CD4-positive, alpha-beta T cell (primary cell): Measurements from ENCODE around the gene CERS4. TPM values are rescaled to one million over a fixed set of nuclear protein-coding genes. Genes with fewer than 3 reads are reported as not detected.
"Not testable (repeated sequence)": the region's sequence is repeated elsewhere in the genome, so short reads cannot be mapped to it uniquely, and the experiment has no call there.

ENCODE experiments used
- ATAC-seq: fragments of 200-7000 bp; cut with Tn5 transposase; one replicate; pipeline ENCODE4 v1.10.0; 2022; ENCODE audit warnings: mild to moderate bottlenecking; ENCODE audit not compliant: poor library complexity
- CTCF ChIA-PET: fragments of 350-600 bp; sonication (Branson Sonifier 250); formaldehyde crosslinking; loops from one replicate; lab custom pipeline; 2021; ENCODE audit warnings: antibody characterized with exemption, inconsistent platforms; lab: Charles Lee
- POLR2A ChIA-PET: fragments of 350-600 bp; sonication (Branson Sonifier 250); formaldehyde crosslinking; loops from one replicate; lab custom pipeline; 2021; ENCODE audit warnings: antibody characterized with exemption, inconsistent platforms; lab: Charles Lee
- DNase-seq, 14 experiments: peaks; one replicate each; pipeline ENCODE4 v3.0.0-alpha.2; 2013 to 2020; ENCODE audit warnings: mixed read lengths in 2 of 14
- H3K27ac ChIP-seq, 2 donors: one replicate each; pipeline versions ENCODE4 v1.5.1 to v1.7.0; 2013; ENCODE audit warnings: low read length in 2 of 2, low read depth in 1 of 2, mild to moderate bottlenecking in 1 of 2
- H3K27me3 ChIP-seq, 2 experiments: 1 replicate in 1 of 2; 2 replicates in 1 of 2; pipeline versions ENCODE4 v1.6.1 to v1.7.0; 2013; ENCODE audit warnings: low read length in 2 of 2, control low read depth in 1 of 2, mild to moderate bottlenecking in 1 of 2, moderate library complexity in 1 of 2; ENCODE audit not compliant: insufficient read depth in 2 of 2, control insufficient read depth in 1 of 2
- H3K36me3 ChIP-seq: one replicate; pipeline ENCODE4 v1.6.1; 2013; ENCODE audit warnings: low read length, control low read depth; ENCODE audit not compliant: insufficient read depth
- H3K4me1 ChIP-seq: one replicate; pipeline ENCODE4 v1.6.1; 2013; ENCODE audit warnings: low read length, control low read depth; ENCODE audit not compliant: insufficient read depth
- H3K4me3 ChIP-seq: one replicate; pipeline ENCODE4 v1.5.1; 2013; ENCODE audit warnings: mild to moderate bottlenecking, low read length, moderate library complexity
- H3K9me3 ChIP-seq, 2 experiments: 1 replicate in 1 of 2; 2 replicates in 1 of 2; pipeline versions ENCODE4 v1.6.1 to v1.7.0; 2013; ENCODE audit warnings: low read length in 2 of 2, mild to moderate bottlenecking in 2 of 2, control low read depth in 1 of 2, moderate library complexity in 1 of 2; ENCODE audit not compliant: control insufficient read depth in 1 of 2, insufficient read depth in 1 of 2
- H3K27ac Mint-ChIP-seq: one replicate; pipeline ENCODE4 v1.8.0; 2020; ENCODE audit warnings: mixed read lengths
- H3K27me3 Mint-ChIP-seq: one replicate; pipeline ENCODE4 v1.8.0; 2021; ENCODE audit warnings: mixed read lengths
- H3K36me3 Mint-ChIP-seq: one replicate; pipeline ENCODE4 v1.8.0; 2021; ENCODE audit warnings: low read depth, mixed read lengths
- H3K4me1 Mint-ChIP-seq: one replicate; pipeline ENCODE4 v1.8.0; 2021; ENCODE audit warnings: low read depth, mixed read lengths
- H3K4me3 Mint-ChIP-seq: one replicate; pipeline ENCODE4 v1.8.0; 2020; ENCODE audit warnings: mild to moderate bottlenecking, mixed read lengths
- H3K9me3 Mint-ChIP-seq: one replicate; pipeline ENCODE4 v1.8.0; 2020; ENCODE audit warnings: mixed read lengths
- CTCF ChIP-seq: fragments of 200-600 bp; IDR thresholded peaks from one replicate; pipeline ENCODE4 v1.8.0; 2022; ENCODE audit warnings: antibody characterized with exemption, mild to moderate bottlenecking
- intact Hi-C, 2 experiments: fragments of 100-400 bp; cut with DNase I in 1 of 2; cut with micrococcal nuclease in 1 of 2; formaldehyde crosslinking; loops; one replicate each; pipeline versions ENCODE4 v1.15.1 to v1.9.0; 2023 to 2025; cut with DNase I, micrococcal nuclease
- total RNA-seq, 174 experiments: library from RNA in 2 of 174; stranded (reverse) in 2 of 174; gene quantifications; one replicate each; pipeline ENCODE4 v1.2.3 and lab custom pipeline; 2021 to 2026

Gene CERS4
- total RNA-seq, 2 experiments from 2014 or later: 8.7 to 12.3 TPM

DNA sequence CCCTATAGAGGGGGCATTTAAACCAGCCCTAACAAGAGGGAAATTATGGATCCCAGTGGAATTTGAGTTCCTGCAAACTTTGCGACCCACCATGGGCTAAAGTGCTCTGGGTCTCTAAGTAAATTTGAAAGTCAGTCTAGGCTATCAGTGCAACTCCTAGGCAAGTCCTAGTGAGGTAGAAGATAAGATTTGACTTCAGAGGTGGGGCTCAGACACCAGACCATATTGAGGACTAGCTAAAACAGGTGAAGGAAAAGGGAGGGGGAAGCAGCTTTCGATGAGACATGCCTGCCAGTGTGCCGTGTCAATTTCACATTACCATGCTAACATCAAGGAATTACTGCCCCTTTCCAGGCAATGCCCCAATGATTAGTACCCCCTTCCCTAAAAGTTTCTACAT lies 60.6 kb downstream of the CERS4 start:
- intact Hi-C loops: no loop called here
- peak overlapping the region; percentile 36 to 76 for H3K27ac ChIP-seq
- no peak for TF ChIP-seq CTCF
- H3K36me3 ChIP-seq: no peaks in the 10 kb centered on the region
- Mint-ChIP-seq H3K9me3 (no peaks in the 10 kb centered on the region), H3K4me1 (peaks cover 16% of the 10 kb centered on the region), H3K4me3 (peak overlapping the region; percentile 94), H3K36me3 (no peaks in the 10 kb centered on the region), H3K27ac (peak overlapping the region; percentile 86), H3K27me3 (no peaks in the 10 kb centered on the region)
- H3K4me3 ChIP-seq: peak overlapping the region; percentile 70
- ATAC-seq: no peak
- H3K9me3 ChIP-seq: no peaks in the 10 kb centered on the region
- peaks cover 17% of the 10 kb centered on the region for H3K4me1 ChIP-seq
- ChIA-PET POLR2A (interaction anchor here (0.6 kb wide), 1 partner anchor 51 kb away, joined by 3 read pairs; the partner anchor contains the start of gene NDUFA7), CTCF (interaction anchor here (1.3 to 1.5 kb wide), 2 partner anchors 54 to 143 kb away, joined by 3 read pairs; partner anchors contain the start of gene MARCHF2)
- no peak for DNase-seq
- no peaks in the 10 kb centered on the region for H3K27me3 ChIP-seq

GRCh38 chr19:8276508-8276907 lies 67.3 kb downstream of the CERS4 start:
- H3K36me3 Mint-ChIP-seq, POLR2A ChIA-PET, DNase-seq, H3K4me1 Mint-ChIP-seq, H3K27ac Mint-ChIP-seq, ATAC-seq, H3K27me3 Mint-ChIP-seq, H3K4me3 ChIP-seq, H3K4me3 Mint-ChIP-seq, H3K9me3 Mint-ChIP-seq, H3K27me3 ChIP-seq, intact Hi-C loops, H3K9me3 ChIP-seq, H3K4me1 ChIP-seq, H3K27ac ChIP-seq, H3K36me3 ChIP-seq, CTCF ChIA-PET: not testable (repeated sequence)

GRCh38 chr19:8291337-8291736 lies 82.2 kb downstream of the CERS4 start:
- H3K36me3 ChIP-seq, H3K4me1 ChIP-seq, H3K4me1 Mint-ChIP-seq, H3K9me3 Mint-ChIP-seq, H3K4me3 ChIP-seq, H3K9me3 ChIP-seq, H3K4me3 Mint-ChIP-seq, H3K27me3 ChIP-seq, CTCF ChIA-PET, POLR2A ChIA-PET, H3K36me3 Mint-ChIP-seq, intact Hi-C loops, H3K27me3 Mint-ChIP-seq, H3K27ac Mint-ChIP-seq, H3K27ac ChIP-seq, DNase-seq: not testable (repeated sequence)
- peak; percentile 51 for ATAC-seq

DNA sequence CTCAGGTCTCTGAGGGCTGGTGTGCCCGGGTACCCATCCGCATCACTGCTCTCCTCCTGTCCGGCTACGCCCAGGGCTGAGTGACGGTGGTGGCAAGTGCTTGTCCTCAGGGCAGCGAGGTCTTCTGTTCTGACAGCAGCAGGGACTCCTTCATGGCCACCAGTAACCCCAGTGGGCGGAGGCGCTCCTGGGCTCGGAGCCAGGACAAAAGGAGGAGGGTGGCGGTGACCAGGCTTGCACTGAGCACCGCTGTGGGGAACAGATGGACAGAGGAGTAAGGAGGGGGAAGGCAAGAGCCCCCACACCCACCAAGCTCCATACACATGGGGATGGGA lies 93.2 kb downstream of the CERS4 start:
- no peak overlapping the region for H3K27ac ChIP-seq
- H3K27me3 ChIP-seq: no peaks in the 10 kb centered on the region
- no peaks in the 10 kb centered on the region for H3K27me3 Mint-ChIP-seq
- H3K4me3 ChIP-seq: no peak overlapping the region
- H3K4me1 ChIP-seq: peaks cover 21% of the 10 kb centered on the region
- H3K36me3 Mint-ChIP-seq: peaks cover 5% of the 10 kb centered on the region
- CTCF ChIA-PET: no interaction called here
- H3K9me3 Mint-ChIP-seq: no peaks in the 10 kb centered on the region
- ATAC-seq: no peak
- no peak for DNase-seq
- no peak overlapping the region for H3K4me3 Mint-ChIP-seq
- no peak for TF ChIP-seq CTCF
- H3K27ac Mint-ChIP-seq: no peak overlapping the region
- H3K9me3 ChIP-seq: no peaks in the 10 kb centered on the region
- intact Hi-C loops: no loop called here
- peaks cover 16% of the 10 kb centered on the region for H3K4me1 Mint-ChIP-seq
- H3K36me3 ChIP-seq: peaks cover 12% of the 10 kb centered on the region
- POLR2A ChIA-PET: no interaction called here
